Measurements from ENCODE around the gene C16orf96. TPM values are rescaled to one million over a fixed set of nuclear protein-coding genes. Genes with fewer than 3 reads are reported as not detected.

Gene C16orf96
- total and polyA plus RNA-seq, 2 of the 8 experiments (the other 6 are each of a cell fraction or from before 2014, with no cell fraction given) = 1.0 to 1.3 TPM

DNA sequence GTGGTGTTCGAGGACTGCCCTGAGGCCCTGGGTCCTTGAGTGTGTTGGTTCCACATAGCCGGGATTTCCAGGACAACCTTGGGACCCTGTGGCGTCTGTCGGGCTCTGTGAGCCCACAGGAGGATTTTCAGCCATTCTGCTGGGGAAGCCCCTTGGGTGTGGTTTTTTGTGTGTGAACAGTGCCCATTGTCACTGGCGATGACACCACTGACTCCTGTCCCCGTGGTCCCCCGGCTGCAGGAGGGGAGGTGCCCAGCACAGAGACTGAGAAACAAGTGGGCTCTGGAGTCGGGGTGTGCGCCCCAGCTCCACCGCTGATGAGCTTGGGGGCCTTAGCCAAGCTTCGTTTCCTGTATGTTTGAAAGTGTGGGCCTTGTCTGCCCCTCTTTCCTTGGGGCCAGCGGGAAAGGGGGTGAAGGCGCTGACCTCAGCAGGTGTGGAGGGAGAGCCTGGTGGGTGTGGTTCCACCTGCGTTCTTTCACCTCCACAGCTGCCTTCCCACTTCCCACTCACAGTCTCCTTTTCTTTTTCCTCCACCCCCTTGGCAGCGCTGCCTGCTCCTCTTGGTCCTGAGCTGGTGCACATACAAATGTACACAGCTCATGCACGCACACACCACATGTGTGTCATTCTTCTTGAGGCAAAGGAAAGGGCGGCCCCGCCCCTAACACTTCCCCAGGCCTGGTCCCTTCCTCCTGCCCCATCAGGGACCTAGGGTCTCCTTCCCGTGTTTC is 84.6 kb downstream of the C16orf96 start:
- H3K36me3 ChIP-seq (ENCODE audit: control insufficient read depth in 2 of 4, insufficient read depth in 4 of 4, low read length in 3 of 4) = peaks cover 0 to 2% (median 0%) of the 10 kb centered on the region in 4 experiments; a peak in 2 of 8 replicates
- no peak overlapping the region for H3K4me2 ChIP-seq (ENCODE audit: insufficient read depth in 1 of 2, low read depth in 2 of 2, low read length in 2 of 2)
- H3K56ac ChIP-seq (replicated peaks; ENCODE audit: insufficient read length, low read depth, low read length) = no peak overlapping the region
- FAIRE-seq (no peak), DNase-seq (ENCODE audit: low read depth in 1 of 2, low spot score in 2 of 2) (no peak)
- H4K8ac ChIP-seq (ENCODE audit: extremely low read depth, insufficient read depth, low read length) = peak overlapping the region; percentile 21; the same call in 1 of the 2 replicates
- no peak overlapping the region for H4K5ac ChIP-seq (ENCODE audit: insufficient read length, low read depth, low read length)
- WGBS, 2 experiments (ENCODE audit: extremely low coverage in 1 of 2, insufficient coverage in 1 of 2, insufficient read length in 1 of 2, insufficient replicate concordance in 2 of 2, low coverage in 1 of 2, low lambda C conversion rate in 2 of 2, missing lambda C conversion rate in 1 of 2) = 92% methylated on average over 18 of the region's 19 CpGs; no CpG with 5 or more reads in 1 of the 2 experiments
- H2BK12ac ChIP-seq (ENCODE audit: low read depth, low read length) = no peak overlapping the region
- no peak overlapping the region for H3K4me3 ChIP-seq (ENCODE audit: extremely low read depth in 1 of 4, insufficient read depth in 2 of 4, low read depth in 3 of 4, low read length in 4 of 4)
- H3K9ac ChIP-seq (replicated peaks in 1 of 4; ENCODE audit: extremely low read depth in 1 of 4, low read depth in 3 of 4, low read length in 3 of 4) = no peak overlapping the region
- H3K14ac ChIP-seq (ENCODE audit: insufficient read length) = no peak overlapping the region
- no peak overlapping the region for H3K4ac ChIP-seq (replicated peaks; ENCODE audit: insufficient read length, low read depth, low read length)
- no peak overlapping the region for H2AK5ac ChIP-seq (ENCODE audit: low read depth, low read length)
- peaks cover 7 to 25% of the 10 kb centered on the region in 2 experiments for H4K20me1 ChIP-seq (replicated peaks in 1 of 2; ENCODE audit: control insufficient read depth in 1 of 2, insufficient read depth in 2 of 2, low read length in 2 of 2)
- no peak overlapping the region for H2BK15ac ChIP-seq (ENCODE audit: low read length)
- ChIA-PET POLR2A (ENCODE audit: partially characterized antibody) (no interaction called here), CTCF (ENCODE audit: partially characterized antibody) (interaction anchor here (0.6 to 5.3 kb wide), 6 partner anchors 10 to 59 kb away, joined by 3 to 18 read pairs (median 3); partner anchors contain the start of gene MGRN1)
- no peaks in the 10 kb centered on the region for H3K23me2 ChIP-seq (ENCODE audit: low read depth, low read length)
- peaks cover 21% of the 10 kb centered on the region for H3K79me1 ChIP-seq (ENCODE audit: low read depth, low read length)
- H2BK120ac ChIP-seq (replicated peaks; ENCODE audit: low read depth, low read length) = no peak overlapping the region
- H3K9me3 ChIP-seq (ENCODE audit: insufficient read depth in 2 of 2, low read depth in 1 of 2, low read length in 1 of 2) = no peaks in the 10 kb centered on the region
- H3K27me3 ChIP-seq (replicated peaks in 1 of 4; ENCODE audit: control insufficient read depth in 3 of 4, extremely low read depth in 1 of 4, insufficient read depth in 3 of 4, low read length in 3 of 4) = no peaks in the 10 kb centered on the region; a peak in 1 of 7 replicates
- H4K91ac ChIP-seq (replicated peaks; ENCODE audit: insufficient read length, low read length) = no peak overlapping the region
- no peaks in the 10 kb centered on the region for H3K4me1 ChIP-seq (replicated peaks in 1 of 4; ENCODE audit: control insufficient read depth in 3 of 4, insufficient read depth in 4 of 4, low read length in 3 of 4)
- no peak overlapping the region for H3K18ac ChIP-seq (ENCODE audit: extremely low read depth, low read length)
- no peak for TF ChIP-seq EZH2 (IDR thresholded peaks at IDR 0.05; ENCODE audit: low read depth, low read length, severe bottlenecking)
- TF ChIP-seq YY1 (IDR thresholded peaks at IDR 0.05; ENCODE audit: low read depth, low read length) = no peak
- no peak for TF ChIP-seq HDAC6 (IDR thresholded peaks at IDR 0.05; ENCODE audit: low read depth, low read length)
- TF ChIP-seq, protein P1, sequence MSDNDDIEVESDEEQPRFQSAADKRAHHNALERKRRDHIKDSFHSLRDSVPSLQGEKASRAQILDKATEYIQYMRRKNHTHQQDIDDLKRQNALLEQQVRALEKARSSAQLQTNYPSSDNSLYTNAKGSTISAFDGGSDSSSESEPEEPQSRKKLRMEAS (IDR thresholded peaks at IDR 0.05) = no peak
- no peak for TF ChIP-seq GTF2F1 (IDR thresholded peaks at IDR 0.05; ENCODE audit: borderline replicate concordance, low read depth, low read length)
- TF ChIP-seq POU5F1 (IDR thresholded peaks at IDR 0.05; ENCODE audit: low read depth, low read length) = no peak
- TF ChIP-seq TEAD4 (IDR thresholded peaks at IDR 0.05; ENCODE audit: low read depth, low read length) = no peak
- TF ChIP-seq SP2 (IDR thresholded peaks at IDR 0.05; ENCODE audit: low read length) = no peak
- TF ChIP-seq, protein P2, sequence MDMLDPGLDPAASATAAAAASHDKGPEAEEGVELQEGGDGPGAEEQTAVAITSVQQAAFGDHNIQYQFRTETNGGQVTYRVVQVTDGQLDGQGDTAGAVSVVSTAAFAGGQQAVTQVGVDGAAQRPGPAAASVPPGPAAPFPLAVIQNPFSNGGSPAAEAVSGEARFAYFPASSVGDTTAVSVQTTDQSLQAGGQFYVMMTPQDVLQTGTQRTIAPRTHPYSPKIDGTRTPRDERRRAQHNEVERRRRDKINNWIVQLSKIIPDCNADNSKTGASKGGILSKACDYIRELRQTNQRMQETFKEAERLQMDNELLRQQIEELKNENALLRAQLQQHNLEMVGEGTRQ (IDR thresholded peaks at IDR 0.05; ENCODE audit: low read length) = no peak
- no peak for TF ChIP-seq TAF7 (optimal IDR thresholded peaks at IDR 0.05; ENCODE audit: borderline replicate concordance, low read depth, low read length)
- no peak for TF ChIP-seq RFX5 (IDR thresholded peaks at IDR 0.05; ENCODE audit: borderline replicate concordance, low read depth, low read length)
- H3K27ac ChIP-seq (ENCODE audit: low read depth, low read length) = no peak overlapping the region
- H2AFZ ChIP-seq (ENCODE audit: low read length) = no peak overlapping the region
- no peak overlapping the region; the same call in 1 of the 2 replicates for H2BK5ac ChIP-seq (ENCODE audit: low read depth, low read length)
- peaks cover 0 to 87% of the 10 kb centered on the region in 2 experiments; a peak in 2 of 4 replicates for H3K79me2 ChIP-seq (ENCODE audit: control insufficient read depth in 1 of 2, insufficient read depth in 2 of 2, low read length in 2 of 2)
- no peak overlapping the region for H3K23ac ChIP-seq (ENCODE audit: insufficient read length)
- H2BK20ac ChIP-seq (ENCODE audit: low read length) = no peak overlapping the region

All from H1 (cell line).